Neural cell (in vitro differentiated cells): ENCODE data around the gene ADD3.

Source experiments
- TF ChIP-seq, protein P1 (sequence below): IDR thresholded peaks from 2 replicates; pipeline ENCODE4 v1.6.1; 2012; ENCODE audit warnings: borderline replicate concordance
- TF ChIP-seq, protein P2 (sequence below): fragments of 450-650 bp; IDR thresholded peaks from 2 replicates; pipeline ENCODE4 v1.5.1; 2014; ENCODE audit warnings: antibody characterized with exemption, mild to moderate bottlenecking, moderate library complexity; ENCODE audit not compliant: poor library complexity, severe bottlenecking

DNA sequence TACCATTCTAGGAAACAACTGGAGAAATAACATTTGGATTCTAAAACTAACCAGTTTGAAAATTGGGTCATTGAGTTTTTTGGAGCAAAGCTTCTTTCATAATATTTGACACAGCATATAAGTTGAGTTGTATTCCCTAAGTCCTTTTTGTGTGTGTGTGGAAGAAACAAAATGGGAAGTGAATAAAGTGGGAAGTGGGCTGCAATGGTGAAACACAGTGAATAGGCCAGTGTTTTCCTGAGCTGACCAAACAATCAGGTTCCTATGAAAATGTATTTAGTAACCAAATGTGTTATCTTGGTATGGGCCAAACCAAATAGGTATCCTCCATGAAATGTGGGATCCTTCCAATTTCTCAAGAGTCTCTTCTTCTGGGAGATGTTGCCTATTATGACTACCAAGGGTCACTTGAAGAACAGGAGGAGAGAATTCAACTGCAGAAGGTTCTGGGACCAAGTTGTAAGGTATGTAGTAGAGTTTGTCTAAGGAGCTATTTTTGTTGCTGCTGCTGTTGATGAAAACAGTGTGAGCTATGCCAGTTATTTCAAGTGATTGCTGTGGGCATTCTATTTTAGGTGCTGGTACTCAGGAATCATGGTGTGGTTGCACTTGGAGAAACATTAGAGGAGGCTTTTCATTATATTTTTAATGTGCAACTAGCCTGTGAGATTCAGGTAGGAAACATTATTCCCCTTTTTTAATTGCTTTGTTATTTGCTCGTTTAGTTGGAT, 111.3 kb downstream of the ADD3 start:
- TF ChIP-seq, protein P1, sequence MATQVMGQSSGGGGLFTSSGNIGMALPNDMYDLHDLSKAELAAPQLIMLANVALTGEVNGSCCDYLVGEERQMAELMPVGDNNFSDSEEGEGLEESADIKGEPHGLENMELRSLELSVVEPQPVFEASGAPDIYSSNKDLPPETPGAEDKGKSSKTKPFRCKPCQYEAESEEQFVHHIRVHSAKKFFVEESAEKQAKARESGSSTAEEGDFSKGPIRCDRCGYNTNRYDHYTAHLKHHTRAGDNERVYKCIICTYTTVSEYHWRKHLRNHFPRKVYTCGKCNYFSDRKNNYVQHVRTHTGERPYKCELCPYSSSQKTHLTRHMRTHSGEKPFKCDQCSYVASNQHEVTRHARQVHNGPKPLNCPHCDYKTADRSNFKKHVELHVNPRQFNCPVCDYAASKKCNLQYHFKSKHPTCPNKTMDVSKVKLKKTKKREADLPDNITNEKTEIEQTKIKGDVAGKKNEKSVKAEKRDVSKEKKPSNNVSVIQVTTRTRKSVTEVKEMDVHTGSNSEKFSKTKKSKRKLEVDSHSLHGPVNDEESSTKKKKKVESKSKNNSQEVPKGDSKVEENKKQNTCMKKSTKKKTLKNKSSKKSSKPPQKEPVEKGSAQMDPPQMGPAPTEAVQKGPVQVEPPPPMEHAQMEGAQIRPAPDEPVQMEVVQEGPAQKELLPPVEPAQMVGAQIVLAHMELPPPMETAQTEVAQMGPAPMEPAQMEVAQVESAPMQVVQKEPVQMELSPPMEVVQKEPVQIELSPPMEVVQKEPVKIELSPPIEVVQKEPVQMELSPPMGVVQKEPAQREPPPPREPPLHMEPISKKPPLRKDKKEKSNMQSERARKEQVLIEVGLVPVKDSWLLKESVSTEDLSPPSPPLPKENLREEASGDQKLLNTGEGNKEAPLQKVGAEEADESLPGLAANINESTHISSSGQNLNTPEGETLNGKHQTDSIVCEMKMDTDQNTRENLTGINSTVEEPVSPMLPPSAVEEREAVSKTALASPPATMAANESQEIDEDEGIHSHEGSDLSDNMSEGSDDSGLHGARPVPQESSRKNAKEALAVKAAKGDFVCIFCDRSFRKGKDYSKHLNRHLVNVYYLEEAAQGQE, result no peak
- TF ChIP-seq, protein P2, sequence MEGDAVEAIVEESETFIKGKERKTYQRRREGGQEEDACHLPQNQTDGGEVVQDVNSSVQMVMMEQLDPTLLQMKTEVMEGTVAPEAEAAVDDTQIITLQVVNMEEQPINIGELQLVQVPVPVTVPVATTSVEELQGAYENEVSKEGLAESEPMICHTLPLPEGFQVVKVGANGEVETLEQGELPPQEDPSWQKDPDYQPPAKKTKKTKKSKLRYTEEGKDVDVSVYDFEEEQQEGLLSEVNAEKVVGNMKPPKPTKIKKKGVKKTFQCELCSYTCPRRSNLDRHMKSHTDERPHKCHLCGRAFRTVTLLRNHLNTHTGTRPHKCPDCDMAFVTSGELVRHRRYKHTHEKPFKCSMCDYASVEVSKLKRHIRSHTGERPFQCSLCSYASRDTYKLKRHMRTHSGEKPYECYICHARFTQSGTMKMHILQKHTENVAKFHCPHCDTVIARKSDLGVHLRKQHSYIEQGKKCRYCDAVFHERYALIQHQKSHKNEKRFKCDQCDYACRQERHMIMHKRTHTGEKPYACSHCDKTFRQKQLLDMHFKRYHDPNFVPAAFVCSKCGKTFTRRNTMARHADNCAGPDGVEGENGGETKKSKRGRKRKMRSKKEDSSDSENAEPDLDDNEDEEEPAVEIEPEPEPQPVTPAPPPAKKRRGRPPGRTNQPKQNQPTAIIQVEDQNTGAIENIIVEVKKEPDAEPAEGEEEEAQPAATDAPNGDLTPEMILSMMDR, result no peak
